HG02759 (cell line): Measurements from ENCODE around the gene APPL2.

Source experiments
- ATAC-seq: cut with Tn5 transposase; IDR thresholded peaks from one replicate; pipeline ENCODE4 v1.9.1; 2021; ENCODE audit warnings: mild to moderate bottlenecking, moderate library complexity; ENCODE audit not compliant: unreplicated experiment

Gene APPL2

DNA sequence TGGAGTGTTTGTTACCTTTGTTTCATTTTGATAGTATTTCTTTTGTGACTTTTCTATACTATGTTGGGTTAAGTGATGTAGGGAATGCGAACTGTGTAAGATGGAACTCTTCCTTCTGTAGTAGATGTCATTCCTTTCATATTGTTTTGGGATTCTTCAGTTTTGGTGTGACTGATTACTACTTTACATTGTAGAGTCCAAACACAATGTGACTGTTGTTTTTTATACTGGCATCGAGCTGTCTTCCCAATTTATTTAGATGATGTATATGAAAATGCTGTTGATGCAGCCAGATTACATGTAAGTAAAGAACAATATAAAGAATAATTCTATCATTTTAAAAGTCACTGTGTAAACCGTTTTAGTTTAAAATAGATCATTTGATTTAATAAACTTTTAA lies 93.7 kb downstream of the APPL2 start:
- ATAC-seq = no peak

- ATAC-seq = no peak
These were observed 94.6 kb downstream of the APPL2 start for GRCh38 chr12:105141320-105141922.

DNA sequence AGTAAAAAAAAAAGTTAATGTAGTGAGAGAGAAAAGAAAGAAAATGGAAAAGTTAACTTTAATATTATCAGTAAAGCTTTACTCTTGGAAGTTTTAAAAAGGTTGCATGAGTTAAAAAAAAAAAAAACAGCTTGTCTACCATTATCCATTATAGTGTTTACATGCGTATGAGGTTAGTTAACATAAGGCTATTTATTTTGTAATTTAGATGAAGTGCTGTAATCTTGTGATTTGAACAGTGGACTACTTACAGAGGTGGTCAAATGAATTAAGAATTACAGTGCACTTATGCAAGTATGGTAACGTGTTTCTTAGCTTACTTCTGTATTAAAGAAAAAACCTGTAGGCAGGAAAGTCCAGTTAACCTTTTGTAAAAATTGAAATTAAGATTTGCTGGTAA lies 97.7 kb downstream of the APPL2 start:
- no peak for ATAC-seq
